GM12801 (cell line): ENCODE results near the gene CHPT1.

Experiments
- CTCF ChIP-seq: IDR thresholded peaks from one replicate; pipeline ENCODE4 v1.5.1; 2011; ENCODE audit warnings: control low read depth; ENCODE audit not compliant: insufficient read length; ENCODE audit errors: extremely low read depth

The CHPT1 gene

DNA sequence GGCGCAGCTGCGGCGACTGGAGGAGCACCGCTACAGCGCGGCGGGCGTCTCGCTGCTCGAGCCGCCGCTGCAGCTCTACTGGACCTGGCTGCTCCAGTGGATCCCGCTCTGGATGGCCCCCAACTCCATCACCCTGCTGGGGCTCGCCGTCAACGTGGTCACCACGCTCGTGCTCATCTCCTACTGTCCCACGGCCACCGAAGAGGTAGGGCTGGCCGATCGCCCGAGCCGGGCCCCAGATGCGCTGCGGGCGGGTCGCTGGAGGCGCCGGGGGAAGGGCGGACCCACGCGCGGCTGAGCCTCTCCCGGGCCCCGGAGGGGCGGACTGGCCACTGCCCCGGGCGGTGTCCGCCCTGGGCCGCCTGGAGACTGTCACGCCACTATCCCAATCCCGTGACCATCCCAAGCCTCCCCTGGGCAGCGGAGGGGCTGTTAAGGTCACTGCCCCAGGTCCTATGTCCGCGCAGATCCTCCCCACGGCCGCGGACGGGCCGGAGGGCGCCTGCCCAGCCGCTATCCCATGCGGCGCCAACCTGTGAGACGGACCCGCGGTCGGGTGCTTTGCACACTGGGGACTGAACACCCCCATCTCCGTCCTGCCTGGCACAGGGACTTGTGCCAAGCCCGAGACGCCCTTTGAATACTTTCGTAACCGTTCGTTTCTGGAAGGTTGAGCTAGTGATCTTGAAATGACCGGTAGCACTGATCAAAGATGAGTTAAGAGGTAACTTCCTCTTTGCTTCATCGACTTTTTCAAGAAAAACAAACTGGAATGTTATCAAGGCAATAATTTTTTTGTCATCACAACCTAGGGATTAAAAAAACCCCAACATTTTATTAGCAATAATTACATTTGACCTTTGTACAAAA, 725 bp downstream of the CHPT1 start:
- TF ChIP-seq CTCF: no peak

DNA sequence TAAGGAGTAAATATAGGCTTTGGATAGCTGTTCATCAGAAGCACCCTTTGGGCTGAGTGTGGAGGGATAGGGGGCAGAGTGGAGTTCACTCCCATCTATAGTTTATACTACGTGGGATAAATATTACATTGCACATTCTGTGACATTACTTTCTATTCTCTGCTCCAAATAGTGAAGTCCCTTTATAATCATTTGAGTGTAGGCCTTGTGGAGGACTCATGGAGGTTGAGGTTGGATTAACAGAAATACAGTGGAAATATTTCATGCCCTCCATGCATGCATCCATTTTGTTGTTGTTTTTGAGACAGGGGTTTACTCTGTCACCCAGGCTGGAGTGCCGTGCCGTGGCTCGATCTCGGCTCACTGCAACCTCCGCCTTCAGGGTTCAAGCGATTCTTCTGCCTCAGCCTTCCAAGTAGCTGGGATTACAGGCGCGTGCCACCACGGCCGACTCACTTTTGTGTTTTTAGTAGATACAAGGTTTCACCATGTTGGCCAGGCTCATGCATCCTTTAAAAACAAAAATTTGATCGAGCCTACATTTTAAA, 1.4 kb downstream of the CHPT1 start:
- no peak for TF ChIP-seq CTCF

DNA sequence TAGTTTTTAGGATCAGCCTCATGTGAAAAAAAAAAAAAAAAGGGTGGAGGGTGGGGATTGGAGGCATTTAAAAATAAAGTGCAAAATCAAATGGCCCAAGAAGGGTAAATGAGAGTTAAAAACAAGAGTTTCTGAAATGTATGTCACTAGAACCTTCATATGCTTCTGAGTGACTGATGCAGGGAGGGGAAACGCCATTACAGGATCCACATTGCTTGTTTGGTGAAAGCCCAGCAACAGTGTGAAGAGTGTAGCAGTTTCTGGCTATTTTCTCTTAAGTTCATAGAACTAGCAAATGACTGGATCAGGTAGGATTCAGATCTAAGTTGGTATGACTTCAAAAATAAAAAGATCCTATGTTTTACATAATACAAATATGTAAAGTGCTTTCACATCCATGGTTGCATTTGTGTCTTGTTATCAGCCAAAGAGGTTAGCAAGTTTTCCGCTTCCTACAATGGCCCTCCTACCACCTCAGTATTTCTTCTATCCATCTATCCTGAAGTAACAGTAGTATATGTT, 2.9 kb downstream of the CHPT1 start:
- TF ChIP-seq CTCF: no peak

DNA sequence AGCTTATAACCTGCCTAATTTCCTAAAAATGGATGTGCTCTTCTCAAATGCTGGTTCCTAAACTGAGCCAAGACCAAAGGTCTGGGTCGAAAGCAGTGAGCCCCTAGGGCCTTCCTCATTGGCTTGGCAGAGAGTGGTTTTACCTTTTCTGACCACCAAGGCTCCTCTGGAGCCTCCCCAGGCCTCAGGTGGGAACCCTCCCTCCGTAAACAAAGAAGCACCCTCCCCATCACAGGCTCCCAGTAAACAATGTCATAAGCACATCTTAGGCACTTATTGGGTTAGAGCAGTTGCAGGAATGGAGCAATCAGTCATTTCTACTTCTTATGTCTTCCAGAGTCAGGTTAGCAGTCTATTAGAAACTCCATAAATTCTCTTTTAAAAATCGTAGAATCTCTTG, 6.0 kb downstream of the CHPT1 start:
- TF ChIP-seq CTCF: no peak

- TF ChIP-seq CTCF: no peak
These were observed 9.0 kb downstream of the CHPT1 start for GRCh38 chr12:101706403-101706802.

- no peak for TF ChIP-seq CTCF
These were observed 9.8 kb downstream of the CHPT1 start for GRCh38 chr12:101707131-101707782.

DNA sequence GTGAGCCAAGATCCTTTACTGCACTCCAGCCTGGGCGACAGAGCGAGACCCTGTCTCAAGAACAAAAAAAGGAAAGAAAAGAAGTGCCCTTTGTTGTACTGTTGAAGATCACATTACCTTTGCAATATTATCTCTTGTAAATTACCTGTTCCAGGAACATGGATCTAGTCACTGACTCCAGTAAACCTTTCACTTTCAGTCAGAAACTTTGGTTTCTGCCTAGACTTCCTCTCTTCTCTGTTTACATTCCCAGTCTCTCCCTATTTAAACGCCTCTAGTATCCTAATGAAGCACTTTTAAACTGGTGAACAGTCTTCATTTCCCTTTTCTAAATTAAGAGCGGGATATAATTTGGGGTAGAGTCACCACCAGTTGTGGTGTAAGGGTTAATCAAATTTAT, 12.8 kb downstream of the CHPT1 start:
- no peak for TF ChIP-seq CTCF
